Measurements from ENCODE around the gene RGS12.

GRCh38 chr4:3316146-3316545 is 23.3 kb downstream of the RGS12 start:
- TF ChIP-seq CTCF (IDR thresholded peaks at IDR 0.05; ENCODE audit: insufficient read depth, low read depth, low read length), result no peak
- TF ChIP-seq EZH2 (IDR thresholded peaks at IDR 0.05; ENCODE audit: insufficient read depth, low read length), result no peak
